ENCODE data around the gene CTPS2. TPM values are rescaled to one million over a fixed set of nuclear protein-coding genes. Genes with fewer than 3 reads are reported as not detected.

CTPS2 gene
- total and polyA plus RNA-seq, 10 of the 15 experiments (the other 5 are each of a cell fraction or from before 2014, with no cell fraction given) = 5.9 to 17.8 (median 14.2) TPM

- ATAC-seq = no peak
- Histone ChIP-seq H3K4me2 (ENCODE audit: control insufficient read depth, insufficient read depth) (no peak overlapping the region), H3K27ac (ENCODE audit: control insufficient read depth, insufficient read depth) (no peak overlapping the region), H3K9ac (ENCODE audit: control insufficient read depth, insufficient read depth, low read length) (no peak overlapping the region), H3K4me3 (no peak overlapping the region), H3K27me3 (replicated peaks in 1 of 2; ENCODE audit: control insufficient read depth in 2 of 2, insufficient read depth in 2 of 2, low read length in 1 of 2) (no peaks in the 10 kb centered on the region), H3K36me3 (ENCODE audit: control insufficient read depth in 2 of 2, insufficient read depth in 2 of 2, low read length in 1 of 2) (peaks cover 0 to 10% of the 10 kb centered on the region in 2 experiments; a peak in 3 of 4 replicates), H3K79me2 (ENCODE audit: control insufficient read depth, insufficient read depth, low read length) (no peaks in the 10 kb centered on the region), H3K9me3 (replicated peaks; ENCODE audit: control insufficient read depth, insufficient read depth, low read length) (no peaks in the 10 kb centered on the region), H3K4me1 (ENCODE audit: control insufficient read depth, insufficient read depth, low read length) (no peaks in the 10 kb centered on the region), H2AFZ (ENCODE audit: control insufficient read depth, low read depth, low read length) (no peak overlapping the region), H4K20me1 (ENCODE audit: control insufficient read depth, insufficient read depth) (no peaks in the 10 kb centered on the region)
- no TSS peak for BruUV-seq (replicated peaks)
- in situ Hi-C loops (cut with MboI) (no loop called here), intact Hi-C loops (cut with micrococcal nuclease; ENCODE audit: unreplicated experiment) (no loop called here)
- no peak for DNase-seq (ENCODE audit: low read depth, low spot score)
- SMC1A ChIA-PET (ENCODE audit: uncharacterized antibody, unreplicated experiment) = no interaction called here
- FAIRE-seq = no peak
- TF ChIP-seq RFX5 (IDR thresholded peaks at IDR 0.05; ENCODE audit: low read depth, low read length) = no peak
- POLR2A ChIA-PET = no interaction called here
- WGBS (ENCODE audit: insufficient coverage, insufficient replicate concordance, low lambda C conversion rate, missing lambda C conversion rate) = 94% methylated on average over 4 of the region's 4 CpGs
- RAD21 ChIA-PET (ENCODE audit: unreplicated experiment) = no interaction called here
- CTCF ChIA-PET = no interaction called here
Measured at GRCh38 chrX:16756724-16757123, 44.3 kb upstream of the CTPS2 start.

- H3K27ac ChIP-seq (ENCODE audit: control insufficient read depth, insufficient read depth) = no peak overlapping the region
- H3K36me3 ChIP-seq (ENCODE audit: control insufficient read depth in 2 of 2, insufficient read depth in 2 of 2, low read length in 1 of 2) = peaks cover 0 to 4% of the 10 kb centered on the region in 2 experiments; a peak in 3 of 4 replicates
- in situ Hi-C loops (cut with MboI) = no loop called here
- TF ChIP-seq GATAD2B (conservative IDR thresholded peaks at IDR 0.05; ENCODE audit: low read depth) = no peak
- no peaks in the 10 kb centered on the region for H3K4me1 ChIP-seq (ENCODE audit: control insufficient read depth, insufficient read depth, low read length)
- DNase-seq (ENCODE audit: low read depth, low spot score) (no peak), ATAC-seq (no peak), FAIRE-seq (no peak)
- BruUV-seq (replicated peaks) = no TSS peak
- SMC1A ChIA-PET (ENCODE audit: uncharacterized antibody, unreplicated experiment) = no interaction called here
- no peaks in the 10 kb centered on the region for H3K9me3 ChIP-seq (replicated peaks; ENCODE audit: control insufficient read depth, insufficient read depth, low read length)
- WGBS (ENCODE audit: insufficient coverage, insufficient replicate concordance, low lambda C conversion rate, missing lambda C conversion rate) = 94% methylated on average over 2 of the region's 2 CpGs
- H3K27me3 ChIP-seq (replicated peaks in 1 of 2; ENCODE audit: control insufficient read depth in 2 of 2, insufficient read depth in 2 of 2, low read length in 1 of 2) = no peaks in the 10 kb centered on the region
- POLR2A ChIA-PET = no interaction called here
- H4K20me1 ChIP-seq (ENCODE audit: control insufficient read depth, insufficient read depth) = no peaks in the 10 kb centered on the region
- intact Hi-C loops (cut with micrococcal nuclease; ENCODE audit: unreplicated experiment) = no loop called here
- no peak overlapping the region for H3K4me3 ChIP-seq
- H3K79me2 ChIP-seq (ENCODE audit: control insufficient read depth, insufficient read depth, low read length) = no peaks in the 10 kb centered on the region
- no peak overlapping the region for H3K9ac ChIP-seq (ENCODE audit: control insufficient read depth, insufficient read depth, low read length)
- RAD21 ChIA-PET (ENCODE audit: unreplicated experiment) = no interaction called here
- CTCF ChIA-PET = no interaction called here
- H2AFZ ChIP-seq (ENCODE audit: control insufficient read depth, low read depth, low read length) = no peak overlapping the region
- H3K4me2 ChIP-seq (ENCODE audit: control insufficient read depth, insufficient read depth) = no peak overlapping the region
Measured at GRCh38 chrX:16754019-16754418, 41.5 kb upstream of the CTPS2 start.
